ELF-1 (cell line): Measurements from ENCODE around the gene ACTL6B.

ENCODE experiments used
- DNase-seq: peaks from one replicate; pipeline ENCODE4 v3.0.0-alpha.2; 2016; ENCODE audit warnings: low read depth, low spot score

Gene ACTL6B

DNA sequence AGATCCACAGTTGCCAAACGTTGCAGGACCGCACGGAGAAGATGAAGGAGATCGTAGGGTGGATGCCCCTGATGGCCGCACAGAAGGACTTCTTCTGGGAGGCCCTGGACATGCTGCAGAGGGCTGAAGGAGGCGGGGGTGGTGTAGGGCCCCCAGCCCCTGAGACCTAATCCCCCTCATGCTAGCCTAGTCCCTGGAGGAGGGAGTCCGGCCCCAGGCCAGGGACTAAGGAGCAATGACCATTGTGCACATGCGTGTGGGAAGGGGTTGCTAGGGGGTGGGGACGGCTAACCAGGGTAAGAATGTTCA is 55.6 kb downstream of the ACTL6B start:
- no peak for DNase-seq

GRCh38 chr7:100599911-100600729 is 56.1 kb downstream of the ACTL6B start:
- DNase-seq, result no peak

GRCh38 chr7:100598425-100598824 is 57.8 kb downstream of the ACTL6B start:
- no peak for DNase-seq

- no peak for DNase-seq
Observed at GRCh38 chr7:100595188-100595587, 61.1 kb downstream of the ACTL6B start.
